Breast epithelium (tissue), 3 donors: ENCODE results near the gene ITIH6.
"Not testable (repeated sequence)": the region's sequence is repeated elsewhere in the genome, so short reads cannot be mapped to it uniquely, and the experiment has no call there.

Experiments
- CTCF ChIP-seq, 3 donors: fragments of 450-650 bp; IDR thresholded peaks; one replicate each; pipeline ENCODE4 v1.5.1; 2016 to 2017; ENCODE audit warnings: antibody characterized with exemption in 3 of 3, mild to moderate bottlenecking in 3 of 3, moderate library complexity in 3 of 3
- POLR2A ChIP-seq: fragments of 450-650 bp; IDR thresholded peaks from one replicate; pipeline ENCODE4 v1.6.1; 2016; ENCODE audit warnings: antibody characterized with exemption, mild to moderate bottlenecking, moderate library complexity

GRCh38 chrX:54847700-54848099 lies 49.6 kb upstream of the ITIH6 start:
- TF ChIP-seq CTCF (IDR thresholded peaks at IDR 0.05); POLR2A: not testable (repeated sequence)
